H9 (cell line): ENCODE measurements around the gene MTERF4. TPM values are rescaled to one million over a fixed set of nuclear protein-coding genes. Genes with fewer than 3 reads are reported as not detected.

ENCODE experiments used
- DNase-seq: peaks from one replicate; pipeline ENCODE4 v3.0.0-alpha.2; 2017
- H2AFZ ChIP-seq: one replicate; pipeline ENCODE4 v1.6.1; 2013; ENCODE audit warnings: mild to moderate bottlenecking, low read length, control low read depth, moderate library complexity
- H2AK5ac ChIP-seq: 2 replicates; pipeline ENCODE4 v1.6.1; 2013; ENCODE audit warnings: low read length, control low read depth, mixed read lengths; ENCODE audit not compliant: insufficient read length
- H2BK120ac ChIP-seq: one replicate; pipeline ENCODE4 v1.6.1; 2013; ENCODE audit warnings: low read depth, mild to moderate bottlenecking, low read length, control low read depth, inconsistent platforms; ENCODE audit not compliant: poor library complexity, severe bottlenecking
- H2BK12ac ChIP-seq: 2 replicates; pipeline ENCODE4 v1.6.1; 2013; ENCODE audit warnings: low read length, control low read depth, mixed read lengths, low read depth; ENCODE audit not compliant: insufficient read length
- H2BK15ac ChIP-seq: 2 replicates; pipeline ENCODE4 v1.6.1; 2013; ENCODE audit warnings: low read depth, low read length, control low read depth
- H2BK20ac ChIP-seq: one replicate; pipeline ENCODE4 v1.6.1; 2013; ENCODE audit warnings: low read depth, mild to moderate bottlenecking, low read length, control low read depth, inconsistent platforms; ENCODE audit not compliant: poor library complexity, severe bottlenecking
- H2BK5ac ChIP-seq: 2 replicates; pipeline ENCODE4 v1.6.1; 2013; ENCODE audit warnings: low read length, control low read depth, mixed read lengths; ENCODE audit not compliant: insufficient read length
- H3K14ac ChIP-seq: 2 replicates; pipeline ENCODE4 v1.6.1; 2013; ENCODE audit warnings: low read length, control low read depth; ENCODE audit not compliant: insufficient read depth
- H3K18ac ChIP-seq: 2 replicates; pipeline ENCODE4 v1.6.1; 2013; ENCODE audit warnings: low read depth, mild to moderate bottlenecking, mixed read lengths, low read length, control low read depth; ENCODE audit not compliant: insufficient read length
- H3K23ac ChIP-seq: 2 replicates; pipeline ENCODE4 v1.6.1; 2013; ENCODE audit warnings: low read length, control low read depth, mixed read lengths, low read depth; ENCODE audit not compliant: insufficient read length
- H3K23me2 ChIP-seq: 2 replicates; pipeline ENCODE4 v1.6.1; 2013; ENCODE audit warnings: low read depth, mild to moderate bottlenecking, mixed read lengths, low read length, control low read depth; ENCODE audit not compliant: insufficient read length, poor library complexity, severe bottlenecking
- H3K27ac ChIP-seq: 2 replicates; pipeline ENCODE4 v1.5.1; 2013; ENCODE audit warnings: low read length, control low read depth, mixed read lengths, low read depth; ENCODE audit not compliant: insufficient read length
- H3K27me3 ChIP-seq: 2 replicates; pipeline ENCODE4 v1.6.1; 2013; ENCODE audit warnings: low read length, control low read depth, inconsistent platforms; ENCODE audit not compliant: insufficient read depth
- H3K4ac ChIP-seq: 2 replicates; pipeline ENCODE4 v1.6.1; 2013; ENCODE audit warnings: low read depth, mild to moderate bottlenecking, control low read depth, inconsistent platforms, low read length, moderate library complexity
- H3K4me1 ChIP-seq: 2 replicates; pipeline ENCODE4 v1.6.1; 2013; ENCODE audit warnings: low read length, control low read depth, inconsistent platforms; ENCODE audit not compliant: insufficient read depth
- H3K4me2 ChIP-seq: 2 replicates; pipeline ENCODE4 v1.6.1; 2013; ENCODE audit warnings: low read length, control low read depth, mixed read lengths; ENCODE audit not compliant: insufficient read length, insufficient read depth
- H3K56ac ChIP-seq: 2 replicates; pipeline ENCODE4 v1.6.1; 2013; ENCODE audit warnings: low read depth, mild to moderate bottlenecking, mixed read lengths, low read length, control low read depth; ENCODE audit not compliant: insufficient read length
- H3K79me1 ChIP-seq: 2 replicates; pipeline ENCODE4 v1.6.1; 2013; ENCODE audit warnings: low read depth, mild to moderate bottlenecking, moderate library complexity, low read length, control low read depth, inconsistent platforms; ENCODE audit not compliant: insufficient read depth, poor library complexity, severe bottlenecking
- H3K79me2 ChIP-seq: 2 replicates; pipeline ENCODE4 v1.6.1; 2013; ENCODE audit warnings: low read length, control low read depth, inconsistent platforms; ENCODE audit not compliant: insufficient read depth
- H3K9ac ChIP-seq: 2 replicates; pipeline ENCODE4 v1.6.1; 2013; ENCODE audit warnings: low read length, control low read depth, mixed read lengths; ENCODE audit not compliant: insufficient read length; ENCODE audit errors: extremely low read depth
- H3K9me3 ChIP-seq: one replicate; pipeline ENCODE4 v1.6.1; 2013; ENCODE audit warnings: low read depth, low read length, inconsistent platforms; ENCODE audit not compliant: control insufficient read depth
- H3T11ph ChIP-seq: one replicate; pipeline ENCODE4 v1.6.1; 2013; ENCODE audit warnings: mild to moderate bottlenecking, low read length, control low read depth, inconsistent platforms
- H4K20me1 ChIP-seq: one replicate; pipeline ENCODE4 v1.6.1; 2013; ENCODE audit not compliant: control insufficient read depth, insufficient read length, insufficient read depth
- H4K5ac ChIP-seq: 2 replicates; pipeline ENCODE4 v1.6.1; 2013; ENCODE audit warnings: low read depth, mild to moderate bottlenecking, mixed read lengths, low read length, control low read depth; ENCODE audit not compliant: insufficient read length
- H4K8ac ChIP-seq: replicated peaks from 2 replicates; pipeline ENCODE4 v1.6.1; 2013; ENCODE audit warnings: low read length, control low read depth, mixed read lengths, low read depth; ENCODE audit not compliant: insufficient read length
- H4K91ac ChIP-seq: 2 replicates; pipeline ENCODE4 v1.6.1; 2013; ENCODE audit warnings: low read depth, mild to moderate bottlenecking, moderate library complexity, mixed read lengths, low read length, control low read depth; ENCODE audit not compliant: insufficient read length
- H3K27ac Mint-ChIP-seq, 3 experiments: 2 replicates in 2 of 3; 3 replicates in 1 of 3; pipeline ENCODE4 v1.8.0; 2020 to 2021; ENCODE audit warnings: mixed read lengths in 3 of 3, mild to moderate bottlenecking in 1 of 3, moderate library complexity in 1 of 3
- H3K27me3 Mint-ChIP-seq: 2 replicates; pipeline ENCODE4 v1.8.0; 2021; ENCODE audit warnings: low read depth, mild to moderate bottlenecking, moderate library complexity, mixed read lengths
- H3K36me3 Mint-ChIP-seq, 3 experiments: 2 replicates in 2 of 3; 3 replicates in 1 of 3; pipeline ENCODE4 v1.8.0; 2020 to 2021; ENCODE audit warnings: low read depth in 3 of 3, mixed read lengths in 3 of 3; ENCODE audit not compliant: insufficient read depth in 1 of 3
- H3K4me1 Mint-ChIP-seq, 2 experiments: 2 replicates each; pipeline ENCODE4 v1.8.0; 2020; ENCODE audit warnings: mixed read lengths in 2 of 2
- H3K4me3 Mint-ChIP-seq, 2 experiments: 2 replicates in 1 of 2; 3 replicates in 1 of 2; pipeline ENCODE4 v1.8.0; 2020 to 2021; ENCODE audit warnings: mild to moderate bottlenecking in 2 of 2, mixed read lengths in 2 of 2, moderate library complexity in 1 of 2
- H3K9me3 Mint-ChIP-seq, 2 experiments: 2 replicates in 1 of 2; 3 replicates in 1 of 2; pipeline ENCODE4 v1.8.0; 2020; ENCODE audit warnings: mild to moderate bottlenecking in 2 of 2, mixed read lengths in 2 of 2, moderate library complexity in 1 of 2
- WGBS: extraction: QIAGEN DNeasy Blood & Tissue Kit; methylation state at CpG from one replicate; pipeline ENCODE4 v1.1.7; 2013; ENCODE audit warnings: missing lambda C conversion rate, low lambda C conversion rate, mixed read lengths; ENCODE audit not compliant: insufficient read length; ENCODE audit errors: extremely low coverage; 5-methylcytosine and 5-hydroxymethylcytosine counted together
- total RNA-seq: library from RNA; stranded (reverse); gene quantifications from 2 replicates; pipeline ENCODE4 v1.2.1, GENCODE V29; 2021
- TF ChIP-seq, protein P1 (sequence below): fragments of 200-600 bp; sonication (generic); conservative IDR thresholded peaks from 3 replicates; pipeline ENCODE4 v1.8.0; 2021; ENCODE audit warnings: antibody characterized with exemption, mild to moderate bottlenecking

The MTERF4 gene
- total RNA-seq, 1 experiment from 2014 or later, result 35.0 TPM

DNA sequence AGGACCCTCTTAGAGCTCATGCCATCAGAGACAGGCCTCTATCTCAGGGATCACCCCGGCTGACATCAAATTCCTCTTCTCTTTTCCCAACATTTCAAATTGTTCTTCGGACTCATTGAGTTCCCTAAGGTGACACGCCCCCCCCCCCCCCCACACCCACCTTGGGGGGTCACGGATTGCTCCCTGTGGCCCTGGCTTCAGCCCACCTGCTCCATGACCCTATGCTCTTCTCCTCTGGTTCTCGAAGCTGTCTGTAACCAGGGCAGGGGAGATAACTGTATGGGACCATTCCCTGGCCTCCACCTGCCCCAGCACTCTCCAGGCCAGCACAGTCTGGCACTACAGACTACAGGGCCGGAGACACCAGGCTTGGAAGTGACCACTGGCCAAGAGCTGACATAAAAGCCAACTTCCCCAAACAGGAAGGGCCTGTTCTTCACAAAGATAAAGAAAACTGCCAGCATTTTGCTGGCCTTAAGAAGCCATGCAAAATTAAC, 7.1 kb downstream of the MTERF4 start:
- no peak overlapping the region for H3K4ac ChIP-seq
- H3K9ac ChIP-seq, result no peak overlapping the region
- peaks cover 17 to 23% of the 10 kb centered on the region in 2 experiments for H3K4me1 Mint-ChIP-seq
- no peak overlapping the region for H3K18ac ChIP-seq
- peaks cover 6% of the 10 kb centered on the region; the same call in 1 of the 2 replicates for H3K4me1 ChIP-seq
- DNase-seq, result no peak
- no peak overlapping the region for H3K56ac ChIP-seq
- no peak overlapping the region for H2BK15ac ChIP-seq
- H3K23ac ChIP-seq, result no peak overlapping the region
- no peak overlapping the region for H3T11ph ChIP-seq
- H3K4me3 Mint-ChIP-seq, result no peak overlapping the region; a peak in 1 of 5 replicates
- no peak overlapping the region for H2BK12ac ChIP-seq
- H4K91ac ChIP-seq, result no peak overlapping the region
- H3K79me2 ChIP-seq, result no peaks in the 10 kb centered on the region; the same call in 1 of the 2 replicates
- no peak overlapping the region for H2BK120ac ChIP-seq
- peak overlapping the region in 2 of 3 experiments; percentile 90 to 94; a peak in 4 of 7 replicates for H3K27ac Mint-ChIP-seq
- peaks cover 3% of the 10 kb centered on the region for H3K79me1 ChIP-seq
- TF ChIP-seq, protein P1, sequence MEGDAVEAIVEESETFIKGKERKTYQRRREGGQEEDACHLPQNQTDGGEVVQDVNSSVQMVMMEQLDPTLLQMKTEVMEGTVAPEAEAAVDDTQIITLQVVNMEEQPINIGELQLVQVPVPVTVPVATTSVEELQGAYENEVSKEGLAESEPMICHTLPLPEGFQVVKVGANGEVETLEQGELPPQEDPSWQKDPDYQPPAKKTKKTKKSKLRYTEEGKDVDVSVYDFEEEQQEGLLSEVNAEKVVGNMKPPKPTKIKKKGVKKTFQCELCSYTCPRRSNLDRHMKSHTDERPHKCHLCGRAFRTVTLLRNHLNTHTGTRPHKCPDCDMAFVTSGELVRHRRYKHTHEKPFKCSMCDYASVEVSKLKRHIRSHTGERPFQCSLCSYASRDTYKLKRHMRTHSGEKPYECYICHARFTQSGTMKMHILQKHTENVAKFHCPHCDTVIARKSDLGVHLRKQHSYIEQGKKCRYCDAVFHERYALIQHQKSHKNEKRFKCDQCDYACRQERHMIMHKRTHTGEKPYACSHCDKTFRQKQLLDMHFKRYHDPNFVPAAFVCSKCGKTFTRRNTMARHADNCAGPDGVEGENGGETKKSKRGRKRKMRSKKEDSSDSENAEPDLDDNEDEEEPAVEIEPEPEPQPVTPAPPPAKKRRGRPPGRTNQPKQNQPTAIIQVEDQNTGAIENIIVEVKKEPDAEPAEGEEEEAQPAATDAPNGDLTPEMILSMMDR, result no peak
- H3K27ac ChIP-seq, result no peak overlapping the region
- no peaks in the 10 kb centered on the region for H3K9me3 ChIP-seq
- H3K23me2 ChIP-seq, result no peaks in the 10 kb centered on the region
- H2AFZ ChIP-seq, result no peak overlapping the region
- H4K5ac ChIP-seq, result no peak overlapping the region
- no CpG with 5 or more reads among the region's 6 CpGs for WGBS
- H3K9me3 Mint-ChIP-seq, result no peaks in the 10 kb centered on the region
- H4K8ac ChIP-seq, result no peak overlapping the region
- H3K27me3 Mint-ChIP-seq, result no peaks in the 10 kb centered on the region
- H3K36me3 Mint-ChIP-seq, result peaks cover 19 to 69% (median 69%) of the 10 kb centered on the region in 3 experiments
- H3K14ac ChIP-seq, result no peak overlapping the region
- no peaks in the 10 kb centered on the region for H3K27me3 ChIP-seq
- no peak overlapping the region for H3K4me2 ChIP-seq
- H2AK5ac ChIP-seq, result no peak overlapping the region
- H2BK20ac ChIP-seq, result no peak overlapping the region
- H4K20me1 ChIP-seq, result no peaks in the 10 kb centered on the region
- H2BK5ac ChIP-seq, result no peak overlapping the region
